ENCODE results near the gene SMCR8.
A peak's percentile ranks its signal among the peaks of the same experiment; 100 is the strongest.
"Not testable (repeated sequence)": the region's sequence is repeated elsewhere in the genome, so short reads cannot be mapped to it uniquely, and the experiment has no call there.

The SMCR8 gene

DNA sequence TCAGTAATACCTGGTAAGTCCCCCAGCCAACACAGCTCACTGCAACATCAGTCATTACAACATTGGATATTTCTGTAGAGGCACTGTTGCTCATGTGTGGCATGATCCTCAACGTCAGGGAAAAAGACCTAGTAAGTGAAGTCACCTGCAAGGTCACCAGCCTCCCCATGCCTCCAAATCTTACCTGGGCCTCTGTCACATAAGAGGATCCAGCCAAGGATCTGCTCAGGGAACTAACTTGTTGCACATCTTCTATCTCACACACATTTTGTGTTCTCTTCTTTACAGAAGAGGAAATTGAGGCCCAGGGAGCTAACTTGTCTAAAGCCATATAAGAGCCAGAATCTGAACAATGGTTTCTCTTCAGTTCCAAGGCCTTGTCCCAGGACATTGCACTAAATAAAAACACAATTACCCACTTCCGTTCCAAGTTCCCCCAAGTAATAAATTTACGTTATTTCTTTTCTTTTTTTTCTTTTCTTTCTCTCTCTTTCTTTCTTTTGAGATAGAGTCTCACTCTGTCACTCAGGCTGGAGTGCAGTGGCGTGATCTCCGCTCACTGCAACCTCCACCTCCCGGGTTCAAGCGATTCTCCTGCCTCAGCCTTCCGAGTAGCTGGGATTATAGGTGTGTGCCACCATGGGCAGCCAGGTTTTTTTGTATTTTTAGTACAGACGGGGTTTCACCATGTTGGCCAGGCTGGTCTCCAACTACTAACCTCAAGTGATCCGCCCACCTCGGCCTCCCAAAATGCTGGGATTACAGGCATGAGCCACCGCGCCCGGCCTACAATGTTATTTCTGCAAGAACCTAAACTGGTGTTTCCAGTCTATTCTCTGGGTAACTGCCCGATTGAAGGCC is 47.0 kb downstream of the SMCR8 start:
- no peak for DNase-seq

DNA sequence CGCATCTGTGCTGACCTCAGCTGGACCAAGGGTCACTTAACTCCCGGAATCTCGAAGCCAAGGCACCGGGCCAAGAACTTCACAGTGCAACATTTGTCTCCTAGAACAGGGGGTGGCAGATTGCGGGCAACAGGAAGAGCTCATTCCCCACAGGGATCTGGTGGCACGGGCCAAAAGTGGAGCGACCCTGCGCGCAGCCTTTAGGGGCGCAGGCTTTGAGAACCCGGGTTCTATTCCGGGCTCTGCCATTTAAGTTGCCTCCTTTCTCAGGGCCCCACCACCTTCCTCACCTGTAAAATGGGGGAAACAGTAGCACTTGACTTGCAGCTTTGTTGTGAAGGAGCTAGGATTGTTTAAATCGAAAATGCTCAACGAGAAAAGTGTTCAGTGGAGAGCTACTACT is 47.6 kb downstream of the SMCR8 start:
- DNase-seq = no peak

DNA sequence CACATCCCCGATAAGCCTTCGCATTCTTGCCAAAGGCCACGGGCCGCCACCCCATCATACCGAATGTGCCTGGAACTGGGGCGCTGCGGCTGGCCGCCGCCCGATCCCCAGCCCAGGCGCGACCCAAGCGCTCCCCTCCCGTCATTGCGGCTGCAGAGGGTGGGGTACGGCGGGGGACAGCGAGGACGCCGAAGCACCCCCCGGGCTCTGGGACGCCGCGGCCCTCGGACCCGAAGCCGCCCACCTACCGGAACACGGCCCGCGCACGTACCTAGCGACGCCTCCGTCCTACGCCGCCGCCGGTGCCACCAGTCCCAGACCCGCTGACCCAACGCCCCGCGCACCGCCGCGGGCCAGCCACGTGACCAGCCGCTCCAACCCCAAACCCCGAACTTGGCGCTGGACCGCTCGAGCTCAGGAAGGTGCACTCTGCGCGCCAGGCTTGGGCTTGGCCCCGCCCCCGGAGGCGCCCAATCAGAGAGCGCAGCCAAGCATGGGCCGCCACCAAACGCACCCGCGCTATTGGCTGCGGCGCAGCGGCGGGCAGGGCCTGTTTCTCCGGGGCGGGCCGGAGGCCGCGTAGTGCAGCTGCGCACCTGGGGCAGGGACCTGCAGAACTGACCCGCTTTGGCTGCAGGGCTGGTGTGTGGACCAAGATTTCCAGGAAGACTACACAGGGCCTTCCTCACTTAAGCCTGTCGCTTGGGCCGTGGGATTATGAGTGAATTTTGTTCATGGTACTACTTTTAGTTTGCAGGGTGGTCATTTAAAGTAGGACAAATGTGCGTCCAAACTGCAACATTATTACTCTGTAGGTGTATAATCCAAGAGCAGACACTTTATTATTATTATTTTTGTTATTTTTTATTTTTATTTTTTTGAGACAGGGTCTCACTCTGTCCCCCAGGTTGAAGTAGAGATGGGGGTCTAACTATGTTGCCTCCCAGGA is 48.3 kb downstream of the SMCR8 start, which contains the start of gene SHMT1:
TSS of gene SHMT1 (minus strand) at position 450 of the 949 bp plus-strand sequence. CDS start 7,569 bp downstream, outside the sequence.
- DNase-seq = peak; percentile 90 to 96 (median 94)

DNA sequence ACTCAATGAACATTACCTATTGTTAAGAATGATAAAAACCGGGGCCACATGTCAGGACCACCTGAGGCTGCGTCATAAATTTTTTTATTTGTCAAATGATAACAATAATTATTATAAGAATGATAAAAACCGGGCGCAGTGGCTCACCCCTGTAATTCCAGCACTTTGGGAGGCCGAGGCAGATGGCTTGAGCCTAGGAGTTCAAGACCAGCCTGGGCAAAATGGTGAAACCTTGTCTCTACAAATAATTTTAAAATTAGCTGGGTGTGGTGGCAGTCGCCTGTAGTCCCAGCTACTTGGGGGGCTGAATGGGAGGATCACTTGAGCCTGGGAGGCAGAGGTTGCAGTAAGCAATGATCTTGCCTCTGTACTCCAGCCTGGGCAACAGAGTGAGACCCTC is 49.1 kb downstream of the SMCR8 start:
- no peak for DNase-seq

DNA sequence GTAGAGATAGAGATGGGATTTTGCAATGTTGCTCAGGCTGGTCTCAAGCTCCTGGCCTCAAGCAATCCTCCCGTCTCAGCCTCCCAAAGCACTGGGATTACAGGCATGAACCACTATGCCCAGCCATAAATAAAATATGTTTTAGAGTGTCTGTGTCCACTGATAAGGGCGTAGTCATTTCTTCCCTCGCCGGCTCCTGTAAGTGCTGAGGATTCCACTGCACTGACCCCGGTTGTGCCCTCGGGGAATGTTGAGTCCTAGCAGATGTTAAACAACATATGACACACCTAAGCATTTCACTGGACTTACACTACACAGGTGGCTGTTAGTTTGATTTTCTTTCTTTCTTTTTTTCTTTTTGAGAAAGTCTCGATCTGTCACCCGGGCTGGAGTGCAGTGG is 53.9 kb downstream of the SMCR8 start:
- no peak for DNase-seq

DNA sequence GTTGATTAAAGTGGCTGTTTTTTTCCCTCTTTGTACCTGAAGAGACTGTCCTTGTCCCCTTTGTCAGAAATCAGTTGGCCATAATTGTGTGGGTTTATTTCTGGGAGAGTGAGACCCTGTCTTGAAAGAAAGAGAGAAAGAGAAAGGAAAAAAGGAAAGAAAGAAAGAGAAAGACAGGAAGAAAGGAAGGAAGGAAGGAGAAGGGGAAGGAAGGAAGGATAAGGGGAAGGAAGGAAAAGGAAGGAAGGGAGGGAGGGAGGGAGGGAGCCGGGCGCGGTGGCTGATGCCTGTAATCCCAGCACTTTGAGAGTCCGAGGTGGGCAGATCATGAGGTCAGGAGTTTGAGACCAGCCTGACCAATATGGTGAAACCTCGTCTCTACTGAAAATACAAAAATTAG is 55.7 kb downstream of the SMCR8 start:
- DNase-seq = no peak

DNA sequence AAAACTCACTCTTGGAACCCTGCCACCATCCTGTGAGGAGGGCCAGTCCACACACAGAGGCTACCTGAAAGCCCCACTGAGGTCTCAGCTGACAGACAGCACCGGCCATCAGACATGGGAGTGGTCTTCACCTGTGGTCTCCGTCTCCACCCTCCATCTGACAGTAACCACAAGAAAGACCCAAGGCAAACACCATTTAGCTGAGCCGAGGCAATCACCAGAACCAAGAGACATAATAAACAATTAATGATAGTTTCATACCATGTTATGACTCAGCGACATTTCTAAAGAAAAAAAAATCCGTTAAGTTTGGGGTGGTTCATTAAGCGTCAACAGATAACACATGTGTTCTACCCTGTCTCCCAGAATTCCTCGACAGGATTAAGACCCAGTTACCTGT is 56.4 kb downstream of the SMCR8 start:
- DNase-seq = no peak

DNA sequence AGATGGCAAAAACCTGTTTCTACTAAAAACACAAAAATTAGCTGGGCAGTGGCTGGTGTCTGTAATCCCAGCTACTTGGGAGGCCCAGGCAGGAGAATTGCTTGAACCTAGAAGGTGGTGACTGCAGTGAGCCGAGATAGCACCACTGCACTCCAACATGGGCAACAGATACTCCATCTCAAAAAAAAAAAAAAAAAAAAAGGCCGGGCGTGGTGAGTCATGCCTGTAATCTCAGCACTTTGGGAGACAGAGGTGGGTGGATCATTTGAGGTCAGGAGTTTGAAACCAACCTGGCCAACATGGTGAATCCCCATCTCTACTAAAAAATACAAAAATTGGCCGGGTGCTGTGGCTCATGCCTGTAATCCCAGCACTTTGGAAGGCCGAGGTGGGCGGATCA is 58.1 kb downstream of the SMCR8 start:
- DNase-seq = not testable (repeated sequence)

DNA sequence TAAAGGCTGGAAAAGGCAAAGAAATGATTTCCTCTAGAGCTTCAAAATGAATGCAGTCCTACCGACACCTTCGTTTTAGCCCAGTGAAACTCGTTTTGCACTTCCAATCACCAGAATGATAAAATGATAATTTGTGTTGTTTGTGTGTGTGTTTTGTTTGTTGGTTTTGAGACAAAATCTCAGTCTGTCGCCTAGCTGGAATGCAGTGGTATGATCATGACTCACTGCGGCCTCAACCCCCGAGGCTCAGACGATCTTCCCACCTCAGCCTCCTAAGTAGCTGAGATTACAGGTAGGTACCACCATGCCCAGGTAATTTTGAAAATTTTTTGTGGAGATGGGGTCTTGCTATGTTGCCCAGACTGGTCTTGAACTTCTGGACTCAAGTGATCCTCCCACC is 59.1 kb downstream of the SMCR8 start:
- DNase-seq = no peak

Measured in suppressor macrophage treated with lipopolysaccharide for 1 hour (primary cell).